ENCODE data around the gene CHRNA7. TPM values are rescaled to one million over a fixed set of nuclear protein-coding genes. Genes with fewer than 3 reads are reported as not detected.
"Not testable (repeated sequence)": the region's sequence is repeated elsewhere in the genome, so short reads cannot be mapped to it uniquely, and the experiment has no call there.

The CHRNA7 gene
- polyA plus RNA-seq, 3 donors: 16.3 to 31.5 (median 20.6) TPM

DNA sequence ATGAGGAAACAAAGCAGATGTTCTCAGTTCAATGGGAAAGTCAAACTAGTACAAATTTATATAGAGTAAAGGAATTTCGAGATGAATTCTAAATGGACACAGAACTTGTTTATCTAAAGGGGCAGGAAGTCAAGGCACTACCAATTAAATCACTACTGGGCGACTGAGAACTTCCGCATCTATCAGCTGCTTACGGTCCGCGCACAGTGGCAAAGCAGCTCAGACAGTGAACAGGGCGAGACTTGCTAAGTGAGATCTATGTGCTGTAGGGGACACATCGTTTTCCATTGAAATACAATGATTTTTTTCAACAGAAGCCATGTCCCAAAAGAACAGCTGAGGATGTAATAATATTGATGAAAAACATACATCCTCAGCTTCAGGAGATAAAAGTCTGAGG is 105.0 kb downstream of the CHRNA7 start:
- DNase-seq (ENCODE audit: extremely low read depth in 1 of 11, low read depth in 9 of 11, low spot score in 4 of 11): no peak

DNA sequence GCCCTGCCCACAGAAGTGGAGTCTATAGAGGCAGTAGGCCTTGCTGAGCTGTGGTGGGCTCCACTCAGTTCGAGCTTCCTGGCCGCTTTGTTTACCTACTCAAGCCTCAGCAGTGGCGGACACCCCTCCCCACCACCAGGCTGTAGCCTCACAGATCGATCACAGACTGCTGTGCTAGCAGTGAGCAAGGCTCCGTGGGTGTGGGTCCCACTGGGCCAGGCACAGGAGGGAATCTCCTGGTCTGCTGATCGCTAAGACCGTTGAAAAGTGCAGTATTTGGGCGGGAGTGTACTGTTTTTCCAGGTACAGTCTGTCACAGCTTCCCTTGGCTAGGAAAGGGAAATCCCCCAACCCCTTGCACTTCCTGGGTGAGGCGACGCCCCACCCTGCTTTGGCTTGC is 115.2 kb downstream of the CHRNA7 start:
- not testable (repeated sequence) for DNase-seq (ENCODE audit: extremely low read depth in 1 of 11, low read depth in 9 of 11, low spot score in 4 of 11)

DNA sequence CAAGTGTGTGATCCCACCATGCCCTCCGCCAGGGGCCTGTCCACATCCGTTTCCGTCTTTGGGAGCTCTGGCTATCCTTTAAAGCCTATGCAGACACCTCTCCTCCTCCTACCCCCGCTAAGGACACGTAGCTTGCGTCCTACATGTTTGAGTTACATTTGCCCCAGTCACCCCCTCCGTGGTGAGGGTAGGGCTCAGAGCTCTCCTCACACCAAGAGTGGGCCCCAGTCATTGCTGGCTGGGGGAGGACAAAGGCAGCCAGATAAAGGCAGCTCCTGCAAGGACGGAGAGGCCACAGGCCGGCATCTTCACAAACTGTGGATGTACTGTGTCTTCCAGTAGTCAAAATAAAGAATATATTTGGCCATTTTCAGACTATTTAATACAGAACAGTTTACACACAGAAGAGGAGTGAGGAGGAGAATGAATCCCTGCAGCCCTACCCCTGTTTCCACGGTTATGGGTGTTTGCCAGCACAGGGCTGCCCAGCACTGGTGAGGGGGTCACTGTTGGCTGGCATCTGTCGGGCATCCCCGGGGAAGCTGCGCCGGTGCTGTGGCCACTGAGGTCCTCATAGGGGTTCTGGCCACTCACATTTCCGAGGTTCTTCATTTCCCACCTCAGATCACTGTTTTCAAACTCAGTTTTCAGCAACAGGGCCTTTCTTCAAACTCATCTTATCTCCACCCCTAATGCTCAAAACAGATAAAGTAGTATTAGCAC is 118.7 kb downstream of the CHRNA7 start:
- no peak for DNase-seq (ENCODE audit: extremely low read depth in 1 of 11, low read depth in 9 of 11, low spot score in 4 of 11)

DNA sequence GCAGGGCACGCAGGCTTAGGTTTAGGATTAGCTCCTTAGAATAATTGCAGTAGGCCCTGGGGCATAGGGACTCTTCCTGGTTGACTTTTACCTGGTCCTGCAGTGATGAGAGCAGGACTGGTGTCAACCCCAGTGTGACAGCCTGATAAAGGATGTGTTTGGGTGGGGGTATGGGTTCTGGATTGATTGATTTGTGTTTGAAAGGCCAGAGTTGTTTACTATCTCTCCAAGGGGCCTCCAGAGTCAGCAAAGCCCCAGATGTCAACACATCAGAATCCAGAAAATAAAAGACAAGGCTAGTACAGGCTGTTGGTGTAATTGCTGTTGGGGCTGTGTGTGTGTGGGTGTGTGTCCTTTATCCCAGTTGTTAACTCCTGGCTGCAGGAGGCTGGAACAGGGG is 122.3 kb downstream of the CHRNA7 start:
- DNase-seq (ENCODE audit: extremely low read depth in 1 of 11, low read depth in 9 of 11, low spot score in 4 of 11): no peak

DNA sequence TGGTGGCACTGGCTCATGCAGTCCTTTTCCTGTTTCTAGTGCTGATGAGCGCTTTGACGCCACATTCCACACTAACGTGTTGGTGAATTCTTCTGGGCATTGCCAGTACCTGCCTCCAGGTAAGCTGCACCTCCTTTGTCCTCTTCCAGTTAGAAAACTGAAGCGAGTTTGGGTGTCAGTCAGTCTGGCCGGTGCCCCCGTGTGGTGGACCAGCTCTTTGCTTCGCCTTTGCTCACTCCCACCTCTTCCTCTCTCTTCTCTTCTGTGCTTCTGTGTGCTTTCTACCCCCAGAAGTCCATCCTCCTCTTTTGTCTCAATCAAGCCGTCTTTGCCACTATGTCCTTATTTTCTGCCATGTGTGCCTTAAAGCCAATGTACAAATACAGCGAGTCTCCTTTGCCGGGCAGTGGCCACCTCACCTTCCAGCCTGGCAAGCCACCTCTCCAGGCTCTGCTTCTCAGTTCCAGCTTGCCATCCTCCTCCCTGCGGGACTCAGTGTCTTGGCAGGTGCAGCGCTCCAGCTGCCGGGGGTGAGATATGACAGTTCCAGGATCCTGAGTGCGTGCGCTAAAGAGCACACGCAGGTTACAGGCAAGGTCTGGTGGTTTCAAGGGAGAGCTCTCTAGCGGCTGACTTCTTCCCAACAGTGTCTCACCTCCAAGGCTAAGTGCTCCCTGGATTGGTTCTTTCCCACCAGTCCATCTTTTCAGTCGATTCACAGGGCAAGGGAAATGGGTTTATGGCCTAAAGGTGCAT is 123.7 kb downstream of the CHRNA7 start:
- not testable (repeated sequence) for DNase-seq (ENCODE audit: extremely low read depth in 1 of 11, low read depth in 9 of 11, low spot score in 4 of 11)

DNA sequence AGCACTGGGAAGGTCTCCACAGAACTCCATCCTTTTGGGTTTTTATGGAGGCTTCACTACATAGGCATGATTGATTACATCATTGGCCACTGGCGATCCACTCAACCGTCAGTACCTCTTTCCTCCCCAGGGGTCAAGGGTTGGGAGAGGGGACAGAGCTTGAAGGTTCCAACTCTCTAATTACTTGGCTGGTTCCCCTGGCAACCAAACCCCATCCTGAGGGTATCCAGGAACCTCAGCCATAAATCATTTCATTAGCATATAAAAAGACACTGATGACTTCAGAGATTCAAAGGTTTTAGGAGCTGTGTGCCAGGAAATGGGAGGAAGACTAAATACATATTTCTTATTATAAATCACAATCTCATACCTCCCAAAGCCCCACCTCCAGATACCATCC is 131.8 kb downstream of the CHRNA7 start:
- not testable (repeated sequence) for DNase-seq (ENCODE audit: extremely low read depth in 1 of 11, low read depth in 9 of 11, low spot score in 4 of 11)

DNA sequence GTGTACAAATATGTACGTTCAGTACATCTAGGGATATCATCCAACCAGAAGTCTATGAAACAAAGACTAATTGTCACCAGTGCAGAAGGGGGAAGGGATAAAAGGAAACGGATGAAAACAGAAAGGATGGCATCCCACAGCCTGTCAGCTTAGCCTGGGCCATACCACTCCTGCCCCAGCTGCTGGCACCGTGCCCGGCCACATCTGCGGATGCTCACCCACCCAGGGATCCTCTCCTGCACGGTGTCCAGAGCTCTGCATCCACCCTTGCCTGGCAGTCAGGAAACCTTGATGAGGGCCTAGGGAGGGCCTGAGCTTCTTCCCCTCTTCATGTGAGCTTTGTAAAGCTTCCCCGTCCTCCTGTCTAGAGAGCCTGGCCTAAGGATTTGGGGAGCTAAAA is 133.8 kb downstream of the CHRNA7 start:
- DNase-seq (ENCODE audit: extremely low read depth in 1 of 11, low read depth in 9 of 11, low spot score in 4 of 11): not testable (repeated sequence)

DNA sequence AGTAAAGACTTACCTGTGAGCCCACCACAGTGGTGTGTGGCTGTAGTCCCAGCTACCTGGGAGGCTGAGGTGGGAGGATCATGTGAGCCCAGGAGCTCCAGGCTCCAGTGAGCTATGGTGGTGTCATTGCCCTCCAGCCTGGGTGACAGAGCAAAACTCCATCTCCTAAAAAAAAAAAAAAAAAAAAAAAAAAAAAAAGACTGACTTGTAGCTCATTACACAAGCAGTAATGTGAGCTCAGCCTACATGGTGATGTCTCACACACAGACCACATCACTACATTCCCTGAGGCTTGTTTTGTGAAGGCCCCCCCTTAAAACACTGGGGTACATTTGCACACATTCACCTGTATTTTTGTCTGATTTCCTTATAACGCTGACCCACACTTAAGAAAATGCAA is 134.4 kb downstream of the CHRNA7 start:
- DNase-seq (ENCODE audit: extremely low read depth in 1 of 11, low read depth in 9 of 11, low spot score in 4 of 11): not testable (repeated sequence)

DNA sequence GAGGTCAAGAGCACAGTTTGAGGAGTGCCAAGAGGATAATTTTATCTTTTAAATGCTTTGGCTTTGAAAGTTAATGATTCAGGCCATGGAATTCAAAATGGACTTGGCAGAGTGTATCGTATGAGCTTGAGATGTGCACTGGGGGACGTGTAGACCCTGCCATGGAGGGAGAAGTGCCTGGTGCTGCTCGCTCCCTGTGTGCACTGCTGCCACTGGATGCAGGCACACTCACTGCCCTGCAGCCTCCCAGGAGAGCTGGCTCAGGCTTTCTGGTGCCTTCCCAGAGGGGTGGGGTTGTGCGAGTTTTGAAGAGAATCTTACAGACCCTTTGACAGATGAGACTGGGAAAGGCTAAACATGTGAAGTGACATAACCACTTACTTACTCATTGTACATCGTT is 135.5 kb downstream of the CHRNA7 start:
- not testable (repeated sequence) for DNase-seq (ENCODE audit: extremely low read depth in 1 of 11, low read depth in 9 of 11, low spot score in 4 of 11)

DNA sequence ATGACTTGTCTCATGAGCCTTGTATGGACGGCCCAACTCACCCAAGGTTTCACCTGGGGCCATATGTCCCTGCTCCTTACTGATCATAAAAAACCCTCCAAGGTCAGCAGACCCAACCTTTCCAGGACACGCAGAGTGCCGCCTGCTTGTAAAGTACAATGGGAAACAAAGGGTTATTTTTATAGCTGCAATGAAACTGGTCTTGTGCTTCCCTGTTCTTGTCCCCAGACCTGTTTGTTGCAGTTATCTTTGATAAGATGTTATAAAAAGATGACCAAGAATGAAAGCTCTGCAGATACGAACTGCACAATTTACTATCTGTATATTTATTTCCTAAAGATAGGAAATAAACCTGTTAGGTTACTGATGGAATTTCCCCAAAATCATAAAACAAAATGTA is 136.0 kb downstream of the CHRNA7 start:
- not testable (repeated sequence) for DNase-seq (ENCODE audit: extremely low read depth in 1 of 11, low read depth in 9 of 11, low spot score in 4 of 11)

DNA sequence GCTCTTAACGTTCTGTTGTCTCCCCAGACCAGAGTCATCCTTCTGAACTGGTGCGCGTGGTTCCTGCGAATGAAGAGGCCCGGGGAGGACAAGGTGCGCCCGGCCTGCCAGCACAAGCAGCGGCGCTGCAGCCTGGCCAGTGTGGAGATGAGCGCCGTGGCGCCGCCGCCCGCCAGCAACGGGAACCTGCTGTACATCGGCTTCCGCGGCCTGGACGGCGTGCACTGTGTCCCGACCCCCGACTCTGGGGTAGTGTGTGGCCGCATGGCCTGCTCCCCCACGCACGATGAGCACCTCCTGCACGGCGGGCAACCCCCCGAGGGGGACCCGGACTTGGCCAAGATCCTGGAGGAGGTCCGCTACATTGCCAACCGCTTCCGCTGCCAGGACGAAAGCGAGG is 137.6 kb downstream of the CHRNA7 start:
- DNase-seq (ENCODE audit: extremely low read depth in 1 of 11, low read depth in 9 of 11, low spot score in 4 of 11): not testable (repeated sequence)

DNA sequence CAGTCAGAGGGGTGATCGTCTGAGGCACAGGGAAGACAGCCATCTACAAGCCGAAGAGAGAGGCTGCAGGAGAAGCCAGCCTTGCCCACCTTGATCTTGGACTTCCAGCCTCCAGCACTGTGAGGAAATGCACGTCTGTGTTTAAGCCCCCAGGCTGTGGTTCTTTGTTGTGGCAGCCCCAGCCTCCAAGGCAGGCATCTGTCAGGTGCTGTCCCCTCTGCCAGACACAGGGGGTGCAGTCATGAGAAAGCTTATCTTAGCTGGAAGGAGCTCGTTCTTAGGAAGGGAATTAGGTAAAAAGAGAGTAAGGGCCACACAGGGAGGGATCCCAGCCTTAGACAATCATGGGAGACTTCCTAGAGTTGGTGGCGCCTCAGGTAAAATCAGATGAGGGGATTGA is 150.3 kb downstream of the CHRNA7 start:
- not testable (repeated sequence) for DNase-seq (ENCODE audit: extremely low read depth in 1 of 11, low read depth in 9 of 11, low spot score in 4 of 11)

DNA sequence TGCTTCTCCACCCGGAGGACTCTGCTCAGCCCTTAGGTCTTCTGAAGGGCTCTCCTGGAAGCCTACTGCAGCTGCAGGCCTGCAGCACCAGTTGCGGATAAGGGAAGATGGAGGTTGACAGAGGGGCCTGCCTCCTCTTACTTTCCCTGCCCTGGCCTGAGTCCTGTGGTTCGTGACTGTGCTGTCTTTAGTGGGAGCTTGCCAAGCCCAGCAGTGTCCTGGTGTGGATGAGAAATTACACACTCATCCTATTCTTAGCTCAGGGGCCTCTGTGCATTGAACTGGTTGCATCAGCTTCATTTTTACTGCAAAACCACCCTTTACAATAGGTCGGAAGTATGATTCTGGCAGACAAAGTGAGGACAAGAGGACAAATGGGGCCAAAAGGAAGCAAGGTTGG is 163.5 kb downstream of the CHRNA7 start:
- DNase-seq (ENCODE audit: extremely low read depth in 1 of 11, low read depth in 9 of 11, low spot score in 4 of 11): not testable (repeated sequence)

DNA sequence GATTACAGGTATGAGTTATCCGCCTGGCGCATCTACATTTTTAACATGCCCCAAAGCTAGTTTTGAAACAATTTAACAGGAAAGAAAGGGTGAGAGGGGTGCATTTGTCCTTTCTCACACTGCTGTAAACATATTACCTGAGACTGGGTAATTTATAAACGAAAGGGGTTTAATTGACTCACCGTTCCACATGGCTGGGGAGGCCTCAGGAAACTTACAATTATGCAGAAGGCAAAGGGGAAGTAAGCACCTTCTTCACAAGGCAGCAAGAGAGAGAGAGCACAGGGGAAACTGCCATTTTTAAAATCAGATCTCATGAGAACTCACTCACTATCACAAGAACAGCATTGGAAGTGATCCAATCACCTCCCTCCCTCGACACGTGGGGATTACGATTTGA is 165.9 kb downstream of the CHRNA7 start:
- DNase-seq (ENCODE audit: extremely low read depth in 1 of 11, low read depth in 9 of 11, low spot score in 4 of 11): not testable (repeated sequence)

DNA sequence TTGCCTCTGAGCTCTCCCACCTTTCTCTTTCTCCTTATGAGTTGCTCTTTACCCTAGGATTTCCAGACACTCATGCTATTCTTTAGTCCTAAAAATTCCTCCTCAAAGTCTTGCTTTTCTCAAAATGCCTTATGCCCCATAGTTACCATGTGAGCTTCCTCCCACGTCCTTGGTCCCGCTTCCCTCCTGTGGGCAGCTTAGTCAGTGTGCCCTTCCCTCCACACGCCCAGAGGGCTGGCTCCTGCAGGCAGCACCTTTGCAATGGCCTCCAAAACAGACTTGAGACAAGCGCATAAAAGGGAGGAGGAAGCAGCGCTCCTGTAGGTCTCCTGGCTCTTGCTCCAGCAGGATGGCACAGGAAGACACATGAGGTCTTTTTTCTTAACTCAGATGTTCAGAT is 168.6 kb downstream of the CHRNA7 start:
- DNase-seq (ENCODE audit: extremely low read depth in 1 of 11, low read depth in 9 of 11, low spot score in 4 of 11): not testable (repeated sequence)

DNA sequence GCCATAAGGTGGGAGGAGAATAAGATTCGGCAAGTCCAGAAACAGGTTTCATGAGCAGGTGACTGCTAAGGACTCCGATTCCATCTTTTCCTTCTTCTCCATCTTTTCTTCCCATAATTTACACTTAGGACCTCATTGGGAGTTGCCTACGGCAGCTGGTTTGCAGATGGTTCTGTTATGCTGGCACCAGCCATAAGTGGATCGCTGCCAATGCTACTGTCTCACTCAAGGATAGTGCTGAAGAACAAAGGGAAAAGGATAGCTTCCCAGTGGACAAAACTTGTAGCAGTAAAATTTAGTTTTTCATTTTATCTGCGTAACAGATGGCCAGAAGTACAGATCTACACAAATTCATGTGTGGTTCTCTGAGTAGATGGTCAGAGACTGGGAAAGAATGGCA is 178.8 kb downstream of the CHRNA7 start:
- DNase-seq (ENCODE audit: extremely low read depth in 1 of 11, low read depth in 9 of 11, low spot score in 4 of 11): not testable (repeated sequence)

DNA sequence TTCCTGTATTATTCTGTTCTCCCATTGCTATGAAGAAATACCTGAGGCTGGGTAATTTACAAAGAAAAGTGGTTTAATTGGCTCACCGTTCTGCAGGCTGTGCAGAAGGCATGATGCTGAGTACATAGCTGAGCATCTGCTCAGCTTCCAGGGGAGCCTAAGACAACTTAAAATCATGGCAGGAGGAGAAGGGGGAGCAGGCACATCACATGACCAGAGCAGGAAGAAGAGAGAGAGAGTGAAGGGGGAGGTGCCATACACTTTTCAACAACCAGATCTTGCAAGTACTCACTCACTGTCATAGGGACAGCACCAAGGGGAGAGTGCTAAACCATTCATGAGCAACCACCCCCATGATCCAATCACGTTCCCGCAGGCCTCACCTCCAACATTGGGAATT is 188.4 kb downstream of the CHRNA7 start:
- DNase-seq (ENCODE audit: extremely low read depth in 1 of 11, low read depth in 9 of 11, low spot score in 4 of 11): no peak
